GM21381 (cell line): ENCODE measurements around the gene KRTAP21-3.
"Not testable (repeated sequence)": the region's sequence is repeated elsewhere in the genome, so short reads cannot be mapped to it uniquely, and the experiment has no call there.

Experiments
- ATAC-seq: cut with Tn5 transposase; IDR thresholded peaks from one replicate; pipeline ENCODE4 v1.9.1; 2021; ENCODE audit warnings: mild to moderate bottlenecking, moderate library complexity; ENCODE audit not compliant: unreplicated experiment

The KRTAP21-3 gene

GRCh38 chr21:30718239-30718909 lies at the start of gene KRTAP21-3:
KRTAP21-3 (minus strand) TSS chr21:30718777; CDS start chr21:30718759, 18 bp downstream.
- no peak for ATAC-seq

GRCh38 chr21:30760776-30761175 lies 42.2 kb upstream of the KRTAP21-3 start:
- no peak for ATAC-seq

GRCh38 chr21:30758306-30758705 lies 39.7 kb upstream of the KRTAP21-3 start:
- ATAC-seq, result no peak

- not testable (repeated sequence) for ATAC-seq
These were observed 36.8 kb upstream of the KRTAP21-3 start, which contains the start of gene KRTAP21-1 for GRCh38 chr21:30755328-30755727. KRTAP21-1 (minus strand) TSS chr21:30755428; CDS start chr21:30755378, 50 bp downstream.

GRCh38 chr21:30747159-30747558 lies 28.6 kb upstream of the KRTAP21-3 start, which contains the start of gene KRTAP21-2:
KRTAP21-2 (minus strand) TSS chr21:30747259; CDS start chr21:30747202, 57 bp downstream.
- no peak for ATAC-seq

- no peak for ATAC-seq
These were observed 21.9 kb upstream of the KRTAP21-3 start for GRCh38 chr21:30740462-30740861.

GRCh38 chr21:30733026-30733425 lies 14.4 kb upstream of the KRTAP21-3 start:
- no peak for ATAC-seq

- ATAC-seq, result no peak
These were observed 8.1 kb upstream of the KRTAP21-3 start for GRCh38 chr21:30726726-30727125.

- ATAC-seq, result no peak
These were observed 824 bp upstream of the KRTAP21-3 start for GRCh38 chr21:30719401-30719800.

GRCh38 chr21:30717105-30717504 lies 1.5 kb downstream of the KRTAP21-3 start:
- no peak for ATAC-seq

- no peak for ATAC-seq
These were observed 3.6 kb downstream of the KRTAP21-3 start for GRCh38 chr21:30714946-30715345.

- ATAC-seq, result no peak
These were observed 4.1 kb downstream of the KRTAP21-3 start for GRCh38 chr21:30714456-30714855.

- ATAC-seq, result no peak
These were observed 4.8 kb downstream of the KRTAP21-3 start for GRCh38 chr21:30713766-30714165.

GRCh38 chr21:30710499-30710898 lies 8.1 kb downstream of the KRTAP21-3 start:
- ATAC-seq, result no peak

GRCh38 chr21:30707409-30707808 lies 11.2 kb downstream of the KRTAP21-3 start:
- ATAC-seq, result no peak

- no peak for ATAC-seq
These were observed 22.6 kb downstream of the KRTAP21-3 start for GRCh38 chr21:30695956-30696355.

GRCh38 chr21:30689822-30690221 lies 28.8 kb downstream of the KRTAP21-3 start:
- no peak for ATAC-seq

- no peak for ATAC-seq
These were observed 34.1 kb downstream of the KRTAP21-3 start for GRCh38 chr21:30684506-30684905.

- no peak for ATAC-seq
These were observed 38.0 kb downstream of the KRTAP21-3 start for GRCh38 chr21:30680586-30680985.

GRCh38 chr21:30676737-30677136 lies 41.8 kb downstream of the KRTAP21-3 start:
- ATAC-seq, result no peak

- no peak for ATAC-seq
These were observed 44.3 kb downstream of the KRTAP21-3 start for GRCh38 chr21:30674312-30674711.

- ATAC-seq, result no peak
These were observed 45.5 kb downstream of the KRTAP21-3 start for GRCh38 chr21:30672985-30673650.
